Measurements from ENCODE around the gene FRY. TPM values are rescaled to one million over a fixed set of nuclear protein-coding genes. Genes with fewer than 3 reads are reported as not detected.

The FRY gene
- total RNA-seq, 4 donors from 2014 or later = 99.5 to 285 (median 158) TPM

DNA sequence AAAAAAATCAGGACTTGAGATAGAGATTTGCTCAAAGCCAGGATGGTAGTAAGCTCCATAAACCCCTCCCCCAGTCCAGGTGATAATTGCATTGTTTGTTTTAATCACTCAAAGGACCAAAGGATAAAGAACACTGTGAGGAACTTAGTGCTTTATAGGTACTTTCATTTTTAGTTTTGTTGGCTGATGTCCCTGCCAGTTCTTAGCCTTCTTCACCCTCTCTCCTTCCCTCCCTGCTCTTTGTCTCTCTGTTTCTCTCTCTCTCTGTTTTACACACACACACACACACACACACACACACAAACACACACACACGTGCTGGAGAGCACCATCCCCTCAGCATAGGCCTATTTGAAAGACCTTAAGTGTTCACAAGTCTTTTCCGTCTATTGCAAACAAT is 5.2 kb downstream of the FRY start:
- no peak for ATAC-seq
- no peak for TF ChIP-seq POLR2AphosphoS5 (IDR thresholded peaks at IDR 0.05)
- TF ChIP-seq POLR2A (IDR thresholded peaks at IDR 0.05) = no peak
- TF ChIP-seq EP300 (IDR thresholded peaks at IDR 0.05) = no peak
- TF ChIP-seq, protein P1, sequence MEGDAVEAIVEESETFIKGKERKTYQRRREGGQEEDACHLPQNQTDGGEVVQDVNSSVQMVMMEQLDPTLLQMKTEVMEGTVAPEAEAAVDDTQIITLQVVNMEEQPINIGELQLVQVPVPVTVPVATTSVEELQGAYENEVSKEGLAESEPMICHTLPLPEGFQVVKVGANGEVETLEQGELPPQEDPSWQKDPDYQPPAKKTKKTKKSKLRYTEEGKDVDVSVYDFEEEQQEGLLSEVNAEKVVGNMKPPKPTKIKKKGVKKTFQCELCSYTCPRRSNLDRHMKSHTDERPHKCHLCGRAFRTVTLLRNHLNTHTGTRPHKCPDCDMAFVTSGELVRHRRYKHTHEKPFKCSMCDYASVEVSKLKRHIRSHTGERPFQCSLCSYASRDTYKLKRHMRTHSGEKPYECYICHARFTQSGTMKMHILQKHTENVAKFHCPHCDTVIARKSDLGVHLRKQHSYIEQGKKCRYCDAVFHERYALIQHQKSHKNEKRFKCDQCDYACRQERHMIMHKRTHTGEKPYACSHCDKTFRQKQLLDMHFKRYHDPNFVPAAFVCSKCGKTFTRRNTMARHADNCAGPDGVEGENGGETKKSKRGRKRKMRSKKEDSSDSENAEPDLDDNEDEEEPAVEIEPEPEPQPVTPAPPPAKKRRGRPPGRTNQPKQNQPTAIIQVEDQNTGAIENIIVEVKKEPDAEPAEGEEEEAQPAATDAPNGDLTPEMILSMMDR (IDR thresholded peaks at IDR 0.05) = no peak
- H3K36me3 ChIP-seq = no peaks in the 10 kb centered on the region
- no peak overlapping the region for H3K4me3 ChIP-seq
- H3K4me1 ChIP-seq = peaks cover 0 to 9% (median 0%) of the 10 kb centered on the region in 3 donors
- no peaks in the 10 kb centered on the region for H3K9me3 ChIP-seq
- 60 to 83% methylated on average over 2 of the region's 2 CpGs for WGBS, 2 donors (ENCODE audit: low coverage in 1 of 2)
- H3K27me3 ChIP-seq = no peaks in the 10 kb centered on the region
- no peak overlapping the region for H3K27ac ChIP-seq

DNA sequence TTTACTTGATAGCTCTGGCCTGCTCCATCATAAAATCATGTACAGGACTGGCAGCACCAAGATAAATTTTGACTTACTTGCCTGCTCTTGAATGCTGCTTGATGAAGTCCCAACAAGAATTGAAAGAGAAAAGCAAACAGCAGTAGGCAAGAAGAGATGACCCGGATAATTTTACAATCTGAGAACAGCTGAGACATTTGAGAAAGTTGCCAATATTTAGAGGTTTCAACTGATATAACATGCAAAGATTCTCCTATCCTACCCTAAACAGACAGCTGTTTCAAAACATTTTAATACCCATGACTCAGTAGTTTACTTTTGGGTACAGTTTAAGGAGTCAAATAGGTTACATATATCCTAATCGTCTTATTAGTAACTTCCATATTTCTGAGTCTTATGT is 5.9 kb downstream of the FRY start:
- WGBS, 2 donors (ENCODE audit: low coverage in 1 of 2) = 46 to 50% methylated on average over 2 of the region's 2 CpGs
- no peaks in the 10 kb centered on the region for H3K27me3 ChIP-seq
- no peak overlapping the region for H3K4me3 ChIP-seq
- TF ChIP-seq EP300 (IDR thresholded peaks at IDR 0.05) (no peak), POLR2AphosphoS5 (IDR thresholded peaks at IDR 0.05) (no peak), POLR2A (IDR thresholded peaks at IDR 0.05) (no peak)
- ATAC-seq = no peak
- no peaks in the 10 kb centered on the region for H3K36me3 ChIP-seq
- H3K27ac ChIP-seq = no peak overlapping the region
- H3K4me1 ChIP-seq = peaks cover 0 to 2% (median 0%) of the 10 kb centered on the region in 3 donors
- no peaks in the 10 kb centered on the region for H3K9me3 ChIP-seq

DNA sequence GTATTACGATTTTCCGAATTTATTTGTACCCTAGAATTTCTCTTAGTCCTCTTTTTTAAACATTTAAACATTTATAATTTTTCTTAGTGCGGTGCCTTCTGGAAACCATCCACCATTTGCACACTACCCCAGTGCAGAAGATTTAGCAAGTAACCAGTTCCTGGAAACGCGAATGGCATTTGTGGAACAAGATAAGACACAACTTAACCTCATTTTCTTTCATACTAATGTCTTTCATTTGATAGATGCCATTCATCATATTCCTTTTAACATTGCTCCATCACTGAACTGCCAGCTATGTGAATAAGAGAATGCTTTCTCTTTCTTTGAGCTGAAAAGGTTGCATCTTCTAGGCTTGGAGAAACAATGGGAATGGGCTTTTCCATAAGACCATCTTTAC is 6.8 kb downstream of the FRY start:
- Histone ChIP-seq H3K4me3 (no peak overlapping the region), H3K27me3 (no peaks in the 10 kb centered on the region), H3K27ac (no peak overlapping the region), H3K9me3 (no peaks in the 10 kb centered on the region), H3K4me1 (no peaks in the 10 kb centered on the region), H3K36me3 (no peaks in the 10 kb centered on the region)
- WGBS, 2 donors (ENCODE audit: low coverage in 1 of 2) = 90 to 96% methylated on average over 5 of the region's 5 CpGs
- no peak for ATAC-seq
- no peak for TF ChIP-seq EP300 (IDR thresholded peaks at IDR 0.05)
- no peak for TF ChIP-seq POLR2AphosphoS5 (IDR thresholded peaks at IDR 0.05)
- TF ChIP-seq, protein P1 (IDR thresholded peaks at IDR 0.05) = no peak
- no peak for TF ChIP-seq POLR2A (IDR thresholded peaks at IDR 0.05)

DNA sequence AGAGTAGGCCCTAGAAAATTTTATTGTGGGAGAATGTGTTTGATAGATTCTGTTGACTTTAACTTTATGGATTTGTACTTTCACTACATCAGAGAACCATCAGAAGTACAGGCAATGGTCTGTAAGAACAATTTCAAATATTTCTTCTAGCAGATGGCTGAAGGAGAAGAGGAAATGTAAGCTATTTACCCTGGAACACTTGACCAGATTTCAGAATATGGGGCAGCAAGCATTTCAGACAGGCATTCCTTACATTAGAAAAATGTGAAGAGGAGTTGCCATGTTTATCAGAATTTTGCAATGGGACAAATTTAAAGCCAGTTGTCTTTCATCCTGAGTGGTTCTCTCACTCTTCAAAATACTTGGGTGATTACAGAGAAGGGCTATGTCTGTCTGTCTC is 7.5 kb downstream of the FRY start:
- TF ChIP-seq POLR2A (IDR thresholded peaks at IDR 0.05) = no peak
- no peak for TF ChIP-seq EP300 (IDR thresholded peaks at IDR 0.05)
- TF ChIP-seq POLR2AphosphoS5 (IDR thresholded peaks at IDR 0.05) = no peak
- TF ChIP-seq, protein P1 (IDR thresholded peaks at IDR 0.05) = no peak
- ATAC-seq = no peak
- H3K27me3 ChIP-seq = no peaks in the 10 kb centered on the region
- H3K27ac ChIP-seq = no peak overlapping the region
- no peaks in the 10 kb centered on the region for H3K4me1 ChIP-seq
- no peak overlapping the region for H3K4me3 ChIP-seq
- H3K36me3 ChIP-seq = no peaks in the 10 kb centered on the region
- no peaks in the 10 kb centered on the region for H3K9me3 ChIP-seq

DNA sequence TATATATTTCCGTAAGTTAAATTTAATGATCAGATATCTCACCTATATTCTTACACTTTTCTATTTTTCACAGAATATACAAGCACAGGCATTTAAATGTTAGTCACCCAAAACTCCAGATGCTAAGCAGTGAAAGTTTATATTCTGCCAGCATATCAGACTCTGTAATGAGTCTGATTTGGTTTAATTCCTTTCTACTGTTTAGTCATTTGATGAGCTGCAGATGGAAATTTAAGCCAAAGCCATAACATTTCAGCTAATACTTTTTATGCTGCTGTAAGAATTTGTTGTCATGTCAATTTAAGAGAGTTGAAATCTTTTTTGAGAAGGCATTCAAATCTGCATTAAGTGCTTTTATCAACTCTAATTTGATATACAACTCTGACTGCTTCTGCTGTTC is 8.0 kb downstream of the FRY start:
- Histone ChIP-seq H3K9me3 (no peaks in the 10 kb centered on the region), H3K36me3 (no peaks in the 10 kb centered on the region), H3K27ac (no peak overlapping the region), H3K4me3 (no peak overlapping the region), H3K27me3 (no peaks in the 10 kb centered on the region), H3K4me1 (peaks cover 0 to 3% (median 0%) of the 10 kb centered on the region in 3 donors)
- WGBS, 2 donors (ENCODE audit: low coverage in 1 of 2) = 94 to 100% methylated on average over 1 of the region's 1 CpG
- TF ChIP-seq, protein P1 (IDR thresholded peaks at IDR 0.05) = no peak
- TF ChIP-seq EP300 (IDR thresholded peaks at IDR 0.05) (no peak), POLR2AphosphoS5 (IDR thresholded peaks at IDR 0.05) (no peak), POLR2A (IDR thresholded peaks at IDR 0.05) (no peak)
- ATAC-seq = no peak

Measured in gastroesophageal sphincter (tissue), 4 donors.